Parathyroid adenoma (tissue), 2 donors: ENCODE measurements around the gene MDGA2.

Source experiments
- H2AFZ ChIP-seq: fragments of 300-600 bp; sonication (generic); one replicate; pipeline ENCODE4 v1.7.0; 2017; ENCODE audit warnings: antibody characterized with exemption, mild to moderate bottlenecking
- H3K27ac ChIP-seq: fragments of 300-600 bp; sonication (generic); one replicate; pipeline ENCODE4 v1.7.0; 2017
- H3K27me3 ChIP-seq: fragments of 300-600 bp; sonication (generic); one replicate; pipeline ENCODE4 v1.7.0; 2017; ENCODE audit warnings: low read length; ENCODE audit not compliant: control insufficient read depth, insufficient read depth
- H3K36me3 ChIP-seq: fragments of 300-600 bp; sonication (generic); one replicate; pipeline ENCODE4 v1.7.0; 2017; ENCODE audit warnings: low read length; ENCODE audit not compliant: control insufficient read depth, insufficient read depth
- H3K4me1 ChIP-seq: fragments of 300-600 bp; sonication (generic); one replicate; pipeline ENCODE4 v1.7.0; 2017; ENCODE audit warnings: control low read depth
- H3K4me2 ChIP-seq: fragments of 300-600 bp; sonication (generic); one replicate; pipeline ENCODE4 v1.7.0; 2017; ENCODE audit warnings: low read length
- H3K4me3 ChIP-seq: fragments of 300-600 bp; sonication (generic); one replicate; pipeline ENCODE4 v1.7.0; 2017; ENCODE audit warnings: low read depth, low read length
- H3K79me2 ChIP-seq: fragments of 300-600 bp; sonication (generic); one replicate; pipeline ENCODE4 v1.7.0; 2017; ENCODE audit warnings: control low read depth
- H3K9ac ChIP-seq: fragments of 300-600 bp; sonication (generic); one replicate; pipeline ENCODE4 v1.7.0; 2017; ENCODE audit warnings: mild to moderate bottlenecking
- H3K9me3 ChIP-seq: fragments of 300-600 bp; sonication (generic); one replicate; pipeline ENCODE4 v1.7.0; 2017; ENCODE audit warnings: low read length; ENCODE audit not compliant: control insufficient read depth
- CTCF ChIP-seq: fragments of 300-600 bp; sonication (generic); IDR thresholded peaks from one replicate; pipeline ENCODE4 v1.7.0; 2017; ENCODE audit warnings: antibody characterized with exemption, mild to moderate bottlenecking
- donor health status: primary hyperparathyroidism.

Gene MDGA2

GRCh38 chr14:47057364-47057763 is 618.0 kb downstream of the MDGA2 start:
- TF ChIP-seq CTCF: no peak
- Histone ChIP-seq H3K4me3 (no peak overlapping the region), H3K4me2 (no peak overlapping the region), H3K36me3 (no peaks in the 10 kb centered on the region), H3K9ac (no peak overlapping the region), H3K27me3 (no peaks in the 10 kb centered on the region), H3K9me3 (no peaks in the 10 kb centered on the region), H2AFZ (no peak overlapping the region), H3K4me1 (no peaks in the 10 kb centered on the region), H3K79me2 (no peaks in the 10 kb centered on the region), H3K27ac (no peak overlapping the region)

GRCh38 chr14:47044841-47045240 is 630.6 kb downstream of the MDGA2 start:
- no peaks in the 10 kb centered on the region for H3K9me3 ChIP-seq
- no peaks in the 10 kb centered on the region for H3K36me3 ChIP-seq
- no peak overlapping the region for H3K4me2 ChIP-seq
- H3K27me3 ChIP-seq: no peaks in the 10 kb centered on the region
- no peak overlapping the region for H3K9ac ChIP-seq
- H3K4me1 ChIP-seq: no peaks in the 10 kb centered on the region
- no peak overlapping the region for H2AFZ ChIP-seq
- no peak for TF ChIP-seq CTCF
- no peak overlapping the region for H3K27ac ChIP-seq
- no peak overlapping the region for H3K4me3 ChIP-seq
- no peaks in the 10 kb centered on the region for H3K79me2 ChIP-seq

- Histone ChIP-seq H3K27me3 (no peaks in the 10 kb centered on the region), H3K9me3 (no peaks in the 10 kb centered on the region), H2AFZ (no peak overlapping the region), H3K79me2 (no peaks in the 10 kb centered on the region), H3K9ac (no peak overlapping the region), H3K4me1 (no peaks in the 10 kb centered on the region), H3K4me3 (no peak overlapping the region), H3K27ac (no peak overlapping the region), H3K36me3 (no peaks in the 10 kb centered on the region), H3K4me2 (no peak overlapping the region)
- TF ChIP-seq CTCF: no peak
Observed at GRCh38 chr14:47040550-47040949, 634.9 kb downstream of the MDGA2 start.

GRCh38 chr14:47039336-47039735 is 636.1 kb downstream of the MDGA2 start:
- Histone ChIP-seq H3K4me2 (no peak overlapping the region), H3K4me1 (no peaks in the 10 kb centered on the region), H3K9ac (no peak overlapping the region), H3K27ac (no peak overlapping the region), H3K79me2 (no peaks in the 10 kb centered on the region), H3K36me3 (no peaks in the 10 kb centered on the region), H3K27me3 (no peaks in the 10 kb centered on the region), H3K4me3 (no peak overlapping the region), H2AFZ (no peak overlapping the region), H3K9me3 (no peaks in the 10 kb centered on the region)
- no peak for TF ChIP-seq CTCF

GRCh38 chr14:47022721-47023120 is 652.7 kb downstream of the MDGA2 start:
- no peak for TF ChIP-seq CTCF
- H3K79me2 ChIP-seq: no peaks in the 10 kb centered on the region
- H3K4me1 ChIP-seq: no peaks in the 10 kb centered on the region
- no peaks in the 10 kb centered on the region for H3K36me3 ChIP-seq
- no peak overlapping the region for H2AFZ ChIP-seq
- no peak overlapping the region for H3K4me2 ChIP-seq
- H3K4me3 ChIP-seq: no peak overlapping the region
- H3K27ac ChIP-seq: no peak overlapping the region
- H3K27me3 ChIP-seq: no peaks in the 10 kb centered on the region
- H3K9me3 ChIP-seq: no peaks in the 10 kb centered on the region
- no peak overlapping the region for H3K9ac ChIP-seq
